ENCODE data around the gene OLFML2B. TPM values are rescaled to one million over a fixed set of nuclear protein-coding genes. Genes with fewer than 3 reads are reported as not detected.
A peak's percentile ranks its signal among the peaks of the same experiment; 100 is the strongest.
"Not testable (repeated sequence)": the region's sequence is repeated elsewhere in the genome, so short reads cannot be mapped to it uniquely, and the experiment has no call there.

Gene OLFML2B
- total and polyA plus RNA-seq, 7 experiments from 2014 or later, result 0.07 to 0.47 (median 0.27) TPM; not detected in 2

DNA sequence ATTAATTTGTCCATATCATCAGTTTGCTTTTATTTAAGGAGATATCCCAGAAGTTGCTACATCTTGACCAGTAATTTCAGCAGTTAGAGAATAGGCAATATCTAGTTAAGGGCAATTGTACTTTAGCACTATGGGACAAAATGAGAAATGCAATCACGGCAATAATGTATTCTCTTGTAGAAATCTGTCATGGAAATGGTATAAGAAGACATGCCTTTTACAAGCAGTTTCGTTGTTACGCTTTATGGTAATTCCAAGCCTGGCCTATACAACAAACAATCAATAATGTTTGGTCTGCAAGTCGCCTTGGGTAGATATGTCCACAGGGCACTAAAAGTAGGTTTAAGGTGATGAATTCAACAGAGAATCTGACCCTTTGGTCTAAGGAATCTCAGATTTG is 44.6 kb upstream of the OLFML2B start:
- CTCF ChIA-PET, result no interaction called here
- H3K36me3 ChIP-seq (ENCODE audit: control insufficient read depth in 2 of 3, insufficient read depth in 3 of 3, low read length in 3 of 3), result no peaks in the 10 kb centered on the region
- peak overlapping the region in 6 of 10 donors; percentile 14 to 87 (median 68) for H3K4me3 Mint-ChIP-seq
- H3K4me3 ChIP-seq (ENCODE audit: low read length), result no peak overlapping the region
- H3K9me3 Mint-ChIP-seq, result no peaks in the 10 kb centered on the region
- no peaks in the 10 kb centered on the region for H3K27me3 ChIP-seq (ENCODE audit: control insufficient read depth in 2 of 2, insufficient read depth in 2 of 2, low read length in 2 of 2)
- no peaks in the 10 kb centered on the region for H3K36me3 Mint-ChIP-seq
- intact Hi-C loops (cut with micrococcal nuclease), result loop anchor here in 1 of 2 donors (2.0 kb wide), 3 partner anchors 428 to 1252 kb away; partner anchors contain the start of genes NUF2, UAP1 and UHMK1
- no peak overlapping the region for H3K27ac ChIP-seq (ENCODE audit: low read depth, low read length)
- H3K4me1 Mint-ChIP-seq, result peaks cover 0 to 12% (median 5%) of the 10 kb centered on the region in 7 donors
- no peak for ATAC-seq
- no peaks in the 10 kb centered on the region for H3K9me3 ChIP-seq (ENCODE audit: control insufficient read depth in 2 of 3, low read length in 3 of 3)
- DNase-seq, result no peak
- no peak overlapping the region for H3K27ac Mint-ChIP-seq
- peaks cover 0 to 5% of the 10 kb centered on the region in 2 donors for H3K4me1 ChIP-seq (ENCODE audit: control insufficient read depth in 2 of 2, insufficient read depth in 2 of 2, low read length in 2 of 2)
- peaks cover 51 to 84% (median 64%) of the 10 kb centered on the region in 5 donors for H3K27me3 Mint-ChIP-seq
- POLR2A ChIA-PET, result interaction anchor here (0.7 kb wide), 1 partner anchor 17 kb away, joined by 3 read pairs; no protein-coding TSS in a partner anchor

DNA sequence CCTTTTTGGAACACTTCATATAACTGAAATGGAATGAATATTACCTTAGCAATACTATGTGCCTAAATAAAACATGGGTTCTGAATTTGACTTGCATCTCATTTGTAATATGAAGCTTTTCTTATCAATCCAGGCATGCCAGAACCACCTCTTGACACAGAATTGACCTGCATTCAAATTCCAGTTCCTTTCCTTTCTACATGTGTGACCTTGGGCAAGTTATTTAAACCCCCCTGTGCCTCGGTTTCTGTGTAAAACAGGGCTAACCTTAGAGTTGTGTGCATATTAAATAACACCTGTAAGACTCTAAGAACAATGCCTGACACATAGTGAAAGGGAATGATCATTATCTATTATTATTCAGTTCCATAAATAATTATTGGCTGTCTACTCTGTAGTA is 43.8 kb upstream of the OLFML2B start:
- Mint-ChIP-seq H3K4me1 (peaks cover 0 to 12% (median 5%) of the 10 kb centered on the region in 7 donors), H3K4me3 (no peak overlapping the region), H3K27ac (no peak overlapping the region), H3K9me3 (no peaks in the 10 kb centered on the region), H3K36me3 (no peaks in the 10 kb centered on the region), H3K27me3 (peaks cover 52 to 85% (median 68%) of the 10 kb centered on the region in 5 donors)
- ChIA-PET POLR2A (no interaction called here), CTCF (interaction anchor here (1.4 kb wide), 1 partner anchor 11 kb away, joined by 5 read pairs; no protein-coding TSS in a partner anchor)
- no peak overlapping the region for H3K27ac ChIP-seq (ENCODE audit: low read depth, low read length)
- DNase-seq (no peak), ATAC-seq (no peak)
- H3K27me3 ChIP-seq (ENCODE audit: control insufficient read depth in 2 of 2, insufficient read depth in 2 of 2, low read length in 2 of 2), result no peaks in the 10 kb centered on the region
- peaks cover 0 to 5% of the 10 kb centered on the region in 2 donors for H3K4me1 ChIP-seq (ENCODE audit: control insufficient read depth in 2 of 2, insufficient read depth in 2 of 2, low read length in 2 of 2)
- no peaks in the 10 kb centered on the region for H3K36me3 ChIP-seq (ENCODE audit: control insufficient read depth in 2 of 3, insufficient read depth in 3 of 3, low read length in 3 of 3)
- intact Hi-C loops (cut with micrococcal nuclease), result no loop called here
- H3K4me3 ChIP-seq (ENCODE audit: low read length), result no peak overlapping the region
- H3K9me3 ChIP-seq (ENCODE audit: control insufficient read depth in 2 of 3, low read length in 3 of 3), result no peaks in the 10 kb centered on the region

DNA sequence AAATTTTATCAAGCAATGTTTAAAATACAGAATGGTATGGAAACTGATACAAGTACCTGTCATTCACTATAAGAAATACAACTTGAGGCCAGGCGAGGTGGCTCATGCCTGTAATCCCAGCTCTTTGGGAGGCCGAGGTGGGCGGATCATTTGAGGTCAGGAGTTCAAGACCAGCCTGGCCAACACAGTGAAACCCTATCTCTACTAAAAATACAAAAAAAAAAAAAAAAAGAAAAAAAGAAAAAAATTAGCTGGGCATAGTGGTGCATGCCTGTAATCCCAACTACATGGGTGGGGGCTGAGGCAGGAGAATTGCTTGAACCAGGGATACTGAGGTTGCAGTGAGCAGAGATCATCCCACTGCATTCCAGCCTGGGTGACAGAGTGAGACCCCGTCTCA is 43.2 kb upstream of the OLFML2B start:
- H3K4me3 Mint-ChIP-seq; ATAC-seq; H3K4me3 ChIP-seq (ENCODE audit: low read length); POLR2A ChIA-PET; H3K9me3 ChIP-seq (ENCODE audit: control insufficient read depth in 2 of 3, low read length in 3 of 3); H3K36me3 Mint-ChIP-seq; H3K9me3 Mint-ChIP-seq; intact Hi-C loops (cut with micrococcal nuclease); H3K4me1 ChIP-seq (ENCODE audit: control insufficient read depth in 2 of 2, insufficient read depth in 2 of 2, low read length in 2 of 2); H3K27me3 ChIP-seq (ENCODE audit: control insufficient read depth in 2 of 2, insufficient read depth in 2 of 2, low read length in 2 of 2); H3K27ac Mint-ChIP-seq; H3K36me3 ChIP-seq (ENCODE audit: control insufficient read depth in 2 of 3, insufficient read depth in 3 of 3, low read length in 3 of 3); H3K27ac ChIP-seq (ENCODE audit: low read depth, low read length); DNase-seq: not testable (repeated sequence)
- Mint-ChIP-seq H3K27me3 (peaks cover 46 to 83% (median 64%) of the 10 kb centered on the region in 5 donors), H3K4me1 (peaks cover 0 to 12% (median 5%) of the 10 kb centered on the region in 7 donors)
- CTCF ChIA-PET, result interaction anchor here (1.4 kb wide), 1 partner anchor 11 kb away, joined by 5 read pairs; no protein-coding TSS in a partner anchor

DNA sequence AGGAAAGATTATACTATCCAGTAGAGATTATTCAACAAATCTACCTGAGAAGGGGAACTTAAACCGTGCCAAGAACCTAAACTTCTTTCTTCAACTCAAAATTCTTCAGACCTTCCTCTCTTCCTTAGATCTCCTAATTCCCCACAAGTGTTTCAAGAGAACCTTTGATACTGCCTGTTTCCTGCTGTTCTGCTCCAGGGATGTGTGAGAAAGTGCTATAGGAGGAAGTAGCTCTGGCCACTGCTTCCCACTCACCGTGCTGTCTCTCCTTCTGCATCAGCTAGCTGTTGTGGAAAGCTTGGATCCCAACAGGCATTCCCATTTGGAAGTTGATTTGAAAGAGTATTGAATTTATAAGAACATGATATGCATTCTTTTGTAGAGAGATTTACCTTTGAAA is 41.3 kb upstream of the OLFML2B start:
- H3K4me1 Mint-ChIP-seq, result peaks cover 0 to 7% (median 0%) of the 10 kb centered on the region in 7 donors
- ATAC-seq (no peak), DNase-seq (no peak)
- H3K9me3 Mint-ChIP-seq, result no peaks in the 10 kb centered on the region
- Histone ChIP-seq H3K27ac (ENCODE audit: low read depth, low read length) (no peak overlapping the region), H3K9me3 (ENCODE audit: control insufficient read depth in 2 of 3, low read length in 3 of 3) (no peaks in the 10 kb centered on the region), H3K27me3 (ENCODE audit: control insufficient read depth in 2 of 2, insufficient read depth in 2 of 2, low read length in 2 of 2) (no peaks in the 10 kb centered on the region), H3K4me1 (ENCODE audit: control insufficient read depth in 2 of 2, insufficient read depth in 2 of 2, low read length in 2 of 2) (peaks cover 0 to 5% of the 10 kb centered on the region in 2 donors), H3K36me3 (ENCODE audit: control insufficient read depth in 2 of 3, insufficient read depth in 3 of 3, low read length in 3 of 3) (no peaks in the 10 kb centered on the region), H3K4me3 (ENCODE audit: low read length) (no peak overlapping the region)
- no peak overlapping the region for H3K4me3 Mint-ChIP-seq
- intact Hi-C loops (cut with micrococcal nuclease), result no loop called here
- H3K36me3 Mint-ChIP-seq, result no peaks in the 10 kb centered on the region
- ChIA-PET POLR2A (no interaction called here), CTCF (interaction anchor here (0.7 kb wide), 1 partner anchor 14 kb away, joined by 3 read pairs; no protein-coding TSS in a partner anchor)
- no peak overlapping the region for H3K27ac Mint-ChIP-seq
- H3K27me3 Mint-ChIP-seq, result peaks cover 34 to 70% (median 58%) of the 10 kb centered on the region in 5 donors

DNA sequence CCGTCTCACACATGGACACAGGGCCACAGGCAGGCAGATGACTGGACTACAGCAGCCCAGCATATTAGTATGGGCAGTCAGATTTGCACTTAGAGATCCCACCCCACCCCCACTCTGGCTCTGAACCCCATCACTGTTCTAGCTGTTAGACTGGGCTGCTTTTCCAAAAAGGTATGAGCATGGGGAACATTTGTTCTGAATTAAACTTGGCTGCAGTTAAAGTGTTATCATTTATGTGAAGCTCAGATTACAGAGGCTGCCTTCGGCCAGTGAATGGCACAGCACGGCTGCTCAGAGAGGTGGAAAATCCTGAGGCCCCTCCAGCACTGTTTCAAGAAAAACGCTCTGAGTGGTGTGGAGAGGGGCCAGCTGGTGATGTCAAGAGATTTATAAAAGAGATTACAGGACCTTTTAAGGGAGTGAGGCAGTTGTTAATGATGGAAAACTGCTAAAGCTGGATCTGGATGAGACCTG is 38.9 kb upstream of the OLFML2B start:
- DNase-seq (no peak), ATAC-seq (no peak)
- H3K27me3 ChIP-seq (ENCODE audit: control insufficient read depth in 2 of 2, insufficient read depth in 2 of 2, low read length in 2 of 2), result no peaks in the 10 kb centered on the region
- Mint-ChIP-seq H3K27ac (no peak overlapping the region), H3K4me3 (no peak overlapping the region), H3K36me3 (no peaks in the 10 kb centered on the region), H3K9me3 (no peaks in the 10 kb centered on the region), H3K4me1 (no peaks in the 10 kb centered on the region), H3K27me3 (peaks cover 27 to 52% (median 43%) of the 10 kb centered on the region in 5 donors)
- intact Hi-C loops (cut with micrococcal nuclease), result no loop called here
- no peaks in the 10 kb centered on the region for H3K9me3 ChIP-seq (ENCODE audit: control insufficient read depth in 2 of 3, low read length in 3 of 3)
- no peaks in the 10 kb centered on the region for H3K36me3 ChIP-seq (ENCODE audit: control insufficient read depth in 2 of 3, insufficient read depth in 3 of 3, low read length in 3 of 3)
- no peaks in the 10 kb centered on the region for H3K4me1 ChIP-seq (ENCODE audit: control insufficient read depth in 2 of 2, insufficient read depth in 2 of 2, low read length in 2 of 2)
- ChIA-PET CTCF (interaction anchor here (0.9 kb wide), 1 partner anchor 336 kb away, joined by 3 read pairs; no protein-coding TSS in a partner anchor), POLR2A (no interaction called here)
- H3K27ac ChIP-seq (ENCODE audit: low read depth, low read length), result no peak overlapping the region
- no peak overlapping the region for H3K4me3 ChIP-seq (ENCODE audit: low read length)

DNA sequence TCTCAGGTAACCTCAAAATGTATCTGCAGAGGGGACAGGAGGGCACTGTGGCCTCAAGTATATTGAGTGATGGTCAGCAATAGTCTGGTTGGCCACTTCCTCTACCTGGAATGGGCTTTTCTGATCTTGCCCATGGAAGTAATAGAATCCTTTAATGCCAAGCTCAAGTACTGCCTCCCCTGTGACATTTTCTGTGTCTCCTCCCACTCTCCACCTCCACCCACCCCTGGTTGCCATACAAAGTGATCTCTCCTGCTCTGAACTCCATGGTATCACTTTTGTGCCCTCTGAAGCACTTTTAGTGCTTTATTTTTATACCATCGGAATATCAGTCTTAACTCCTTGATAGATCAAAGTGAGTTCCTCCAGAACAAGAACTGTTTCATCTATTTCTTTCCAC is 36.6 kb upstream of the OLFML2B start:
- Histone ChIP-seq H3K27me3 (ENCODE audit: control insufficient read depth in 2 of 2, insufficient read depth in 2 of 2, low read length in 2 of 2) (no peaks in the 10 kb centered on the region), H3K36me3 (ENCODE audit: control insufficient read depth in 2 of 3, insufficient read depth in 3 of 3, low read length in 3 of 3) (no peaks in the 10 kb centered on the region), H3K27ac (ENCODE audit: low read depth, low read length) (no peak overlapping the region), H3K4me3 (ENCODE audit: low read length) (no peak overlapping the region), H3K4me1 (ENCODE audit: control insufficient read depth in 2 of 2, insufficient read depth in 2 of 2, low read length in 2 of 2) (no peaks in the 10 kb centered on the region), H3K9me3 (ENCODE audit: control insufficient read depth in 2 of 3, low read length in 3 of 3) (no peaks in the 10 kb centered on the region)
- no peaks in the 10 kb centered on the region for H3K36me3 Mint-ChIP-seq
- no peak overlapping the region for H3K27ac Mint-ChIP-seq
- no peaks in the 10 kb centered on the region for H3K9me3 Mint-ChIP-seq
- CTCF ChIA-PET, result no interaction called here
- POLR2A ChIA-PET, result no interaction called here
- peaks cover 25 to 40% (median 30%) of the 10 kb centered on the region in 5 donors for H3K27me3 Mint-ChIP-seq
- no peak overlapping the region for H3K4me3 Mint-ChIP-seq
- no peak for ATAC-seq
- DNase-seq, result no peak
- H3K4me1 Mint-ChIP-seq, result no peaks in the 10 kb centered on the region
- intact Hi-C loops (cut with micrococcal nuclease), result no loop called here

DNA sequence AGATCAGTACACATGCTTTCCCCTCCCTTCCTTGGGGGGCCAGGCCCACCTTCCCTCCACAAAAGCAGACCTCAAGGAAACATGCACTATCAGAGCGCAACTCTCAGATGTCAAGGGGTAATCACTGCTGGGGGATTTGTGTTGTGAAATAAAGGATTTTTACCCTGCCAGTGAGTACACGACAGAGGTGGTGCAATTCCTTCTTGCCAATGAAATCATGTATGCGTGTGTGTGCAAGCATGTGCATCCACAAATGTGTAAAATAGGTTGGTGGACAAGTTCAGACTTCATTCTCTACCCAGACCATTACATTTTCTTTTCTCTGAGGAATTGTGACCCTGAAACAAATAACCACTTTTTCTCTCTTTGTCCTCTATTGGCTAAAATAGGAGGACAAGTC is 36.1 kb upstream of the OLFML2B start:
- ATAC-seq (no peak), DNase-seq (no peak)
- POLR2A ChIA-PET, result no interaction called here
- no peaks in the 10 kb centered on the region for H3K27me3 ChIP-seq (ENCODE audit: control insufficient read depth in 2 of 2, insufficient read depth in 2 of 2, low read length in 2 of 2)
- Mint-ChIP-seq H3K36me3 (no peaks in the 10 kb centered on the region), H3K27me3 (peaks cover 19 to 35% (median 28%) of the 10 kb centered on the region in 5 donors), H3K27ac (no peak overlapping the region), H3K4me3 (no peak overlapping the region), H3K4me1 (no peaks in the 10 kb centered on the region), H3K9me3 (no peaks in the 10 kb centered on the region)
- no peaks in the 10 kb centered on the region for H3K4me1 ChIP-seq (ENCODE audit: control insufficient read depth in 2 of 2, insufficient read depth in 2 of 2, low read length in 2 of 2)
- CTCF ChIA-PET, result no interaction called here
- no peak overlapping the region for H3K27ac ChIP-seq (ENCODE audit: low read depth, low read length)
- H3K9me3 ChIP-seq (ENCODE audit: control insufficient read depth in 2 of 3, low read length in 3 of 3), result no peaks in the 10 kb centered on the region
- H3K36me3 ChIP-seq (ENCODE audit: control insufficient read depth in 2 of 3, insufficient read depth in 3 of 3, low read length in 3 of 3), result no peaks in the 10 kb centered on the region
- H3K4me3 ChIP-seq (ENCODE audit: low read length), result no peak overlapping the region
- intact Hi-C loops (cut with micrococcal nuclease), result loop anchor here in 1 of 2 donors (5.0 to 10.0 kb wide), 3 partner anchors 568 to 1255 kb away; no protein-coding TSS in a partner anchor
